GM19035 (cell line): ENCODE data around the gene TTC7B.
"Not testable (repeated sequence)": the region's sequence is repeated elsewhere in the genome, so short reads cannot be mapped to it uniquely, and the experiment has no call there.

Experiments
- ATAC-seq: cut with Tn5 transposase; IDR thresholded peaks from one replicate; pipeline ENCODE4 v1.9.1; 2021; ENCODE audit not compliant: unreplicated experiment

The TTC7B gene

DNA sequence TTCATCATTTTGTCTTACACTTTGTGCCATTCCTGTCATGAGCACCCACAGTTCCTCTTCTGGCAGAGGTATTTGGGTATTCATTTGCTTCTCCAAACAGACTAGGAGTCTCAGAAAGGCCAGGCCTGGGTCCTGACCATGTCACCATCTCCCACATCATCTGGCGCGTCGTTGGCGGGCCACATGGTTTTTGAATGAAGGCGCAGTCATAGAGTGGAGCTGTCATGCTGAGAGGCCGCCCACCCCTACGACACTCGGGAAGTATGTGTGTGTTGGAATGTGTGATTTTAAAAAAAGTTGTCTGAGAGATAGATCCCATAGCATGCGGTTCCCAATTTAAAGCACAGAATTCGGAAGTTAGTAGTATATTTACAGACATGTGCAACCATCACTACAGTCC lies 15.6 kb upstream of the TTC7B start:
- ATAC-seq = no peak

DNA sequence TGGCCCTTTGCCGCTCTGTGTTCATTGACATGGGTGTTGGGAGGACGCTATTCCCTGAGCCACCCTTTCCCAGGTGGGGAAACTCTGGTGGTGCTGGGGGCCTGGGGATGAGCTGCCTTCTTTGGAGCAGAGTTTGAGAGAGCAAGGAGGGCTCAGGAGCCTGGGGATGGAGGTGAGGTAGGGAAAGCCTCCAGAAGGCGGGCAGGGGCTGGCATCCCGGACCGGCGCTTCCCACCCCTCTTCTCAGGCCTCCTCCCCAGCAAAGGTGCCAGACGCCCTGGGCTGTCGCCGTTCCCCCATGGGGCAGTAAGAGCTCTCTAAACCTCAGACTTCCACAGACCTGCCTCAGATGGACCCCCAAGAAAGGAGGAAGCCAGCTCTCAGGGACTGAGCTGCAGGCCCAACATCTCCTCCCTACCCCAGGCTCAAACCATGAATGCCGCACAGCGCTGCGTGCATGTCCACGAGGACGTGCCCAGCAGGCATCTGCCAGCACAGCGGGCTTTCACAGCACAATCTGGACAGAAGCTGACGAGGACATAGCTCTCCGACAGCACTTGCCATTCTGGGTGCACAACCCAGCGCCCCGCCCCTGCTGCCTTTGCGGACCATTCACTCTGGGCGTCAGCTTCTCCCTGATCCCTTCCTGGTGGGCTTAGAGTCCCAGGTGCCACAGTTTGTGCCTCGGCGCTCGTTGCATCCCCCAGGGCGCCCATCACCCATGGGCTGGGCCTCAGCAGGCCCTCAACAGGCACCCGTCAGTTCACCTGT lies 14.9 kb upstream of the TTC7B start:
- no peak for ATAC-seq

DNA sequence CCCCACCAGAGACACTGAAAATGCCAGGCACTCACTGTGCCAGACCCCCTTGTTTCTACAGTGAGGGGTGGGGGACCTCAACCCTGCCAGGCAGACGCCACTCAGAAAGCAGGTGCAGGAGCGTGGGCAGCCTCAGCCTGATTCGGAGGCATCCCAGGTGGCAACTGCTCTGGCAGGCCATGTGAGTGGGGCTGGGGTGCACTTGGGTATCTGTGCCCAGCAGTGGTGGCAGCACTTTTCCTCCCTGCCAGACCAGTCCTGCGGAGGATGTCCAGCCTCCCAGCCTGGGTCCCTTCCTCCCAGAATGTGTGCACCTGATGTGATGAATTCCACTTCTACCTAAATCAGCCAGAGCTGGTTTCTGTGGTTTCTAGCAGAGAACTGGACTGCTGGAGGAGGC lies 13.4 kb upstream of the TTC7B start:
- ATAC-seq = no peak

DNA sequence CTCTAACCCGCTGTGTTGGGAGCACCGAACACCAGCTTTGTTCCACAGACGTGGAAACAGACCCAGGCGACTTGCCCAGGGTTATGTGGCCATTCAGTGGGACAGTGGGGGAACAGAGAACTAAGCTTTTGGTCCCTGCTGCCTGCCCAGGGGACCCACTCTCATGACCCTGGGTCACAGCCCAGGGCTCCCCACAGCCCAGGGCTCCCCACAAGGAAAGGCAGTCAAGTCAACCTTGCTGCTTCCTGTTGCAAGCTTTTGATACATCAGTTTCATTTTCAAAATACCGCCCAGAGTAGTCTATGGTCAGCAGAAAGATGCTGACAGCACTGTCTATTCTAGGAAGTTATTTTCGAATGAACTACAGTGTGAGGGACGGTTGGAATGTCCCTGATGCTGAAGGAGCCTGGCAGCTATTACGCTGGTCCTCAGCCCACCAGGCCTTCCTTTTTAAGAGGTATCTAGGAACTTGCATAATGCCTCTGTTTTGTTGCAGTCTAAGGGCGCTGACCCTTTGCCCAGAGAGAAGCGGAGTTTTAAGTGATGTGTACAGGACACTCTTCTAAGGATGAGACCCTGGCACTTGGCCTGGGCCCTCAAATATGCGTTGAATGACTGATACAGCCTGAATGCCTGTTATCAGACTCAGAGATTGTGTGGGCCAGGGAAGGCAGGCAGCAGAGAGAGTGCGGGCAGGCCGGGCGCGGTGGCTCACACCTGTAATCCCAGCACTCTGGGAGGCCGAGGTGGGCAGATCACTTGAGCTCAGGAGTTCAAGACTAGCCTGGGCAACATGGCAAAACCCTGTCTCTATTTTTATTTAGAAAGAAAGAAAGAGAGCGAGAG lies 12.6 kb upstream of the TTC7B start:
- peak; percentile 40 for ATAC-seq

DNA sequence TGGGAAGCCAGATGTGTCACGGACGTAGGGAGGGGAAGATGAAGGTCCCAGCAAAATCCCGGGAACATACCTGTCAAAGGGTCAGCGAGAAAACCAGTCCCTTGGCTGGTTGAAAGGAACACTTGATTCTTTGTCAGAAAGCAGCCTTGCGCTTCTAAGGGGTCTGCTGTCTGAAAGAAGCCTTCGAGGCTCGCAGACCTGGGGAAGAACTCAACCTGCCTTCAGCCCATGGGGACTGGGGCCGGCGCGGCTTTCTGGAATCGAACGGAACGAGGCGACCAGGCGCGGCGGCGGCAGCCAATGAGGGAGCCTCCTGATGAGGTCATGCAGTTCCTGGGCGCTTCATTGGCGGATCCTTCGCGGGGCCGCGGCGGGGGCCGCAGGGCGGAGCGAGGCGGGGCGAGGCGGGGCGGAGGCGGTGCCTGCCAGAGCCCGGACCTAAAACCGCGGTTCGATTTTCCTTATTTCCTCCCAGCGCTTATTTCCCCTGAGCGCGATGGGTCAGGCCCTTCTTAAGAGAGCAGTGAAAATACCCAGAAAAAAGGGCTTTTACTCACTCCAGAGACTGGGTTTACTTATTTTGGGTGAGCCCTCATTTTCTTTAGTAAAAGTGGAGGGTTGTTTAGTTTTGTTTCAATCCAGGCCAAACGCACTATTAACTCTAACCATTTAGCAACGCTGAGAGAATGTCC lies 11.8 kb upstream of the TTC7B start:
- peak; percentile 99 for ATAC-seq

DNA sequence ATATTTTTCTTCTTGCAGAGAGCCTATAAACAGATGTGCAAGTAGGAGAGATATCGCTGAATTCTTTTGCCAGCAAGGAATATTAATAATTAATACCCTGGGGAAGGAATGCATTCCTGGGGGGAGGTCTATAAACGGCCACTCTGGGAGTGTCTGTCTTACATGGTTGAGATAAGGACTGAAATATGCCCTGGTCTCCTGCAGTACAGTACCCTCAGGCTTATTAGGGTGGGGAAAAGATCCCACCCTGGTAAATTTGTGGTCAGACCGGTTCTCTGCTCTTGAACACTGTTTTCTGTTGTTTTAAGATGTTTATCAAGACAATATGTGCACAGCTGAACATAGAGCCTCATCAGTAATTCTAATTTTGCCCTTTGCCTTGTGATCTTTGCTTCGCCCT lies 7.3 kb upstream of the TTC7B start:
- not testable (repeated sequence) for ATAC-seq

DNA sequence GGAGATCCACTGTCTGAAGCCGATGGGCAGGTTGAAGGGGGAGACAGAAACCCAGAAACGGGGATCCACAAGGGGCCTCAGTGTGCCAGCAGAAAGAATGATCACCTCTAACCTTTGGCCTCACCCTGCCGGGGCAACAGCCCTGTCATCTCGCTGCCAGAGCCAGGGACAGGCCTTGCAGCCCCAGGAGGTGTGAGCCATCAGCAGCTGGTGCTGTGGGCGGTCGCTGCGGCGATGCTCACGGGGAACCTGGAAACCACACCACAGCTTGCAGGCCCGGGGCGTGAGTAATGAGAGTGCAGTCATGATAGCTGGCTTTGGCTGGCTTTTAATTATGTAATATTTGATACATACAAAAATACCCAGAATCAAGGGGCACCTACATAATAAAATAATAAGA lies 4.7 kb upstream of the TTC7B start:
- ATAC-seq = no peak

DNA sequence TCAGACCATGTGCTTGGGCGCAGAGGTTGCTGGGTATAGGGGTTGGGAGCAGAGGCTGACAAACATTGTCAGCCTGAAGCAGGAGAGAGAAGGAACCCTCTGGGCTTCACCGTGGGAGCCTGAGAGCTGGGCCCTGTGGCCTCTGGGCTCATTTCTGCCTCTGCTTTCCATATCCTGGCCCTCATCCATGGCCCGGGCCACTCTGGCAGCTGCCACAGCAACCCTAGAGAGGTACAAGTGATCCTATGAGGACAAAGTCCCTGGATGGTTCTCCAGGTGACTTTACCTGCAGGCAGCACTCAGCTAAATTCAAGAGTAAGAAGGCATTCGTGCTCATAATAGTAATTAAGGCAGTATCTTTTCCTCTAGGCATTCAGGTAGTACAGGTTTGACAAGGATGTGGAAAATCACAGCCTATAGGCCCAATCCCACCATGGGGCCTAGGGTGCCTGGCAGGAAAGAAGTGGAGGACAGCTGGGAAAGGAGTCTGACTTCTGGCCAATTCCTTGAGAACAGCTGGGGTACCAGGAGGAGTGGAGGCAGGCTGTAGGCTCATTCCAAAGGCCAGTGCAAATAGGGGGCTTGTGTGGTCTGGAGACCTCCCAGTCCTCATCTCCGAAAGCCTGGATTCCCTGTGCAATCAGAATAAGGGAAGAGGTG lies 3.6 kb upstream of the TTC7B start:
- ATAC-seq = no peak

DNA sequence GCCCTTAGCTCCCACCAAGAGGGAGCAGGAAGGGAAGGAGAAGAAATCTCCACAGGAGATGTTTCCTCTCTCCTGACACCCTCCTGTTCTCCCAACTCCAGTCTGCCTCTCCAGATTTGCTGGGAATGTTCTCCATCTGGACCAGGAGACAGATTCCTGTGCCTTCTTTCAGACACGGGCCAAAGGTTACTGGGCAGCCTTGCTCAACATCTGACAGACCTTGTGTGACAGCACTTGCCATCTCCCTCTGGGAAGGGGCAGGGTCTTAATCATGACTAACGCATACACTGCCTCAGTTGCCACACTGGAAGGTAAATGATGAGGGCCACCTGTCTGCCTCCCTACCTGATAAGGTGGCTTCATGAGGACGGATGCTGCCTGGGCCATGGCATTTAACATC lies 2.5 kb upstream of the TTC7B start:
- no peak for ATAC-seq

DNA sequence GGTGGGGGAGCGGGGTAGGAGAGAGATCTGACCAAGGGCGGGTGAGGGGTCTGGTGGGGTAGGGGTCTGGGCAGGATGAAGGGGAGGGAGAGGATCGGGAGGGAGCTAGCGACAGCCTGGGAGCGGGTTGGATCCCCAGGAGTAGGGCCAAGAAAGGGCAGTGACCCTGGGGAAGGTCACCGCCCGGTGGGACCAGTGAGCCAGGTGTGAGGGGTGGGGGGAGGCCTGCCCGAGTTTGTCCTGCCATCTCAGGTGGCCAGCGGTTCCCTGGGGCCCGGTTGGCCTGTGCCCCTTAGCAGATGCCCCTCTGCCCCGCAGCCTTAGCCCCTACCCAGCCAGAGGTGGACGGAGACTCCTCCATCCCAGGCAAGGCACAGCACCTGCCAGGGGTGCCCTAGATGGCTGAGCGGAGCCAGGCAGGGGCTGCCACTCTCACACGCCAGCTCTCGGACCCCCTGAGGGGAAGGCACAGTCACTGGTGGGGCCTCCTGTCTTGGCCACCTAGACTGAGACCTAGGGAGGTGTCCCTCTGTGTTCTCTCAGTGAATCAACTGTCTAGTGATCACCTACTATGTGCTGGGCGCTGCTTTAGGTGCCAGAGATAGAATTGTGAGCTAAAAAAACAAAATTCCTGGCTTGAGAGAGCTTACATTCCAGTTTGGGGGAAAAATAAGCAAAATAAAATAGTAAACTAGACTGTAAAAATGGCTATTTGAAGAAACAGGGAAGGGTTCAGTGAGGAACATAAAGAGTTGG lies 629 bp upstream of the TTC7B start:
- no peak for ATAC-seq

DNA sequence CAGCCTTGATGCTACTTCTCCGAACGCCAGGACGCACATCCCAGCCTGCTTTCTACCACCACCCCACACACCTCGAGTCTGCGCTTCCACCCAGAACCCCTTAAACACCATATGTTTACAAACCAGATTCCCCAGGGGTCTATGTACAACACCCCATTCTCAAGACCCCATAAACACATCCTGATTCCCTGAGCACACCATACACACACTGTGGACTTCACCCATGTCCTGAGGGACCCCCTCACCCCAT lies 733 bp downstream of the TTC7B start:
- ATAC-seq = no peak

DNA sequence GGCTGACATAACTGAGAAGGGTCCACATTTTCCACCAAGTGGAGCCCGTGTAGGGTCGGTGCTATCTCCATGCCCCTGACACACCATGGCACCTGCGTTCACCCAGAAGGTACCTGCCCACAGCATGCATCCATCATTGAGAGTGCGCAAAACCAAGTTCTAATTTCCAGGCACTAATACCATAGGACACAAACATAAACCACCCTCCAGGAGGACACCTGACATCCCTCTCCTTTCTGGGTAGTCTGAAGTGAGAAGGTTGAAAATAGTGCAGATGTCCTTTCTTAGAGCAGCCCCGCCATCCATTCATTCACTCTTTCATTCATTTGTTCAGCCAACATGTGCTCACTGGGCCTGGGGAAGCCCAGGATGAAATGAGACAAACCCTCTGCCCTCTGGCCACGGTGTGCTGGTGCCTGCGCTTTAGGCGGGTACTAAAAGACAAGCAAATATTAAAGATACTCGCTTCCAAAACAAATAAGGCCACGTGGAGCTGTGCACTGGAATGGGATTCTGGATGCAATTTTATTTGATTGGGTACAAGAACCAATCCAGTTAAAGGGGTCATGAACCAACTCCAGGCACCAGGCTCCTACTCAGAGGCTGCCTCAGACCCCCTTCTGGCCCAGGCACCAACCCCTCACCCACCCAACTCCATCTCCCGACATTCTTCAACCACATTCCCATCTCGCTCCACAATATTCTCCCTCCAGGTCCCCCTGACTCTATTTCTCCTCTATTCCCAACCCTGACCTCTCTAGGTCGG lies 1.2 kb downstream of the TTC7B start:
- ATAC-seq = no peak

DNA sequence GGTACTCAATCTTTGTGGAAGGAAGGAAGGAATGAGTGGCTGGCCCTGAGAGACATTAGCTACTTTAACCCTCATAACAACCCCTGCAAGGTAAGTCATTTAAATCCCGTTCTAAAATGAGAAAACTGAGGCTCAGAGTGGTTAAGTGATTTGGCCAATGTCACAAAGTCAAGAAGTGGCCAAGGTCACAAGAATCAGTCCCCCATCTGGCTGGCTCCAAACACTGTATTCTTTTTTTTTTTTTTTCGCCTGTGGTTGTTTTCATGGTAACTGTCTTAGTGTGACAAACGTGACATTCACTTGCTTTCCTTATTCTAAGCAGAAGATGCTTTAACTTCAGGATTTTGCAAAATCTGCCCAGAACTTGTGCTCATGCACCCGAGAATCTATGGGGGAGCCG lies 2.8 kb downstream of the TTC7B start:
- no peak for ATAC-seq

DNA sequence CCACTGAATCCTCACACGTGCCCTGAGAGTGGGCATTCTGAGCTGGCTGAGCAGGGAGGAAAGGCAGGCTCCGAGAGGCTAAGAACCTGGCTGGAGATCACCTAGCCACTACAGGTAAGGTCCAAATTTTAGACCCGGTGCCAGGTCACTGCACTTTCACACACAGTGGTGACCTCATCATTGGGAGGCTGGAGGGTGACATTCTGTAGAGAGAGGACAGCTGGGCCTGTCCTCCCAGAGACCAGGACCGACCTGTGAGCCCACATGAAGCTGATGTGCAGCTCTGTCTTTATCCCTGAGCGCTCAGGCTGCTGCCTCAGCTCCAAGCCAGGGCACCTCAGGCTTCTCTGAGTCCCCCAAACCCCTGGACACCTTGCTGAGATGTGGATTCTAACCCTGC lies 4.1 kb downstream of the TTC7B start:
- ATAC-seq = no peak

DNA sequence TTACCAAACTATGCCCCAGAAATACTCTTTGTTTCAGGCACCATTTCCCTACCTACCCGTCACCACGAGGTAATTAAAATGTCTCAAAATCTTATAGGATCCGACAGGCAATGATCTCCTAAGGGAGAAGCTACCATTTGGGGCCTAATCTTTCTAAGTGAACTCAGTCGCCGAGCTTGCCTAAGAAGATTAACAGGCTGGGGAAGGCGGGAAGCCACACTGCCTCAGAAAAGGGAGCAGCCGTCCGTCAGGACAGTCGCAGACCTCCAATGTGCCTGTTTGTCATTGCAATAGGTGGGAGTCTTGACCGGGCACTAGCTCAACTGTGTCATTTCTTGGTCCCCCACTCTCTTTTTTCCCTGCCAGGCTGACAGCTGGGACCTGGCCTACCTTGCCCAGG lies 4.6 kb downstream of the TTC7B start:
- no peak for ATAC-seq

DNA sequence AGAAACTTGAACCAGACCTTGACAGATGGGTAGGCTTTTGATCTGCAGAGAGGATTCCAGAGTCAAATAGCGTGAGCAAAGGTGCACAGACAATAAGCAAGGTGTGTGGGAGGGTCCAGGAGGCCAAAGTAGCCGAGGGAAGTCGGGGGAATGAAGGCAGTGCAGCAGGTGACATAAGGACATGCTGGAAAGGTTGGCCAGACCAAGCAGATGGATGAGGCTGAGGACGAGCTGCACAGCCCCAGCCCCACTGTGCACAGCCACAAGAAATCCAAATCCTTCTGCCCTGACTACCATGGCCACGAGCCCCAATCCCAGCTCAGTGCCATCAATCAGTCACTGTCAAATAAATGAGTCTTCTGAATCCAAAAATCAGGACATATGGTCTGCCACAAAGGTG lies 5.4 kb downstream of the TTC7B start:
- ATAC-seq = no peak

DNA sequence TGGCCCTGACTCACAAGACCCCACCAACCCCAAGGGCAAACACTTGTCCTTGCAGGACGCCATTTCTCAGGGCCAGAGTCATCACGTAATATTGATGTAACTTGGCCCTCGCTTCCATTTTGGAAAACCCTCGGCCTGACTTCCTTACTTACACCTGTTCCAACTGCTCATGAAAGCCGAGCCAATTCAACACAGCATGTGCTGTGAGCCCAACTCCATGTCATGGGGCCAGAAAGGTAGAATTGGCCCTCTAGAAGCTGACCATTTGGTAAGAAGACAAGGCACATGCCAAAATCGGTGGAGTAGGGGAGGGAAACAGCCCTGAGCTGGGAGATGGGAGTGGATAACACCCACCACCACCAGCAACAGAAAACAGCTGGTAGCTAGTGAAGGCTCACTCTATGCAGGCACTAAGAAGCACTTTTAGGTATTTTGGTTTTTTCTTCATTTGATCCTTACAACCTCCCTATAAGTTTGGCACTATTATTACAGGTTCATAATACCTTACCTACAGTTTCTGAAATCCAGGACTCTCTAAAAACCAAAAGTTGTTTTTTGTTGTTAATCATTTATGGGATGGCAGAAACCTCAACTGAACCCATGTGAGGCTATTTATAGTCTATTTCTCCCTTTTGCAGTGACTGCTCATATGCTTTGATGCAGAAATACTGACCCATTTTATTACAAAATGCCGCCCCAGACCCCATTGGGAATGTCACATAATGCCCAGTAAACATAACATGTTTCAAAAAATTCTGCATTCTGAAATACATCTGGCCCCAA lies 6.5 kb downstream of the TTC7B start:
- no peak for ATAC-seq

DNA sequence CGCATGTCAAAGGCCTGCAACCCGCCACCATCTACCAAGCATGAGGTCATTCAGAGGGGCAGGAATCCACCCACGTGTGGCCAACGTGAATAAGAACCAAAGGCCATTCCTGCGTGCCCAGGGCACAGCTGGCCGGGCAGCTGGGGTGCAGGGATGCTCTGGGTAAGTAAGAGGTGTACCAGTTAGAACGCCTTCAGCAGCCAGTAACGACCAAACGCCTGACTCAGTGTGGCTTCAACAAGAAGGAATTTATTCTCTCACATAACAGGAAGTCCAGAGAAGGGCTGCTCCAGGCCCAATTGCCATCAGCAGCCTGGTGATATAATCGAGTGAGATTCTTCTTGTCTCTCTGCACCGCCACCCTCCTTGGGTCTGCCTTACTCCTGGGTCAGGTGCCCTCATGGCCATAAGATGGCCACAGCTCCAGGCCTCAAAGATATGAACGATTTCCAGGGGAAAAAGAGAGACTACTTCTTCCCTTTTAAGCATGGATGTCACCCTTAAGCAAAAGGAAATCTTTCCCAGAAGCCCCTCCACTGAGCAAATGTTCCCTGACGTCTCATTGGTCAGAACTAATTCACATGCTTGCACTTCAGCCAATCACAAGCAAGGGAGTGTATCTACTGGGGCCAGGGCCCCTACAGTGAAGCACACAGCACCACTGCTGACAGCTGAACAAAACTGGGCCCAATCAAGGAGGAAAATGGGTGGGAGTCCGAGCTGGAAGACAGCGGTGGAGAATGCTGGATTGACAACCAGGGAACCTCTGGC lies 7.3 kb downstream of the TTC7B start:
- ATAC-seq = no peak

DNA sequence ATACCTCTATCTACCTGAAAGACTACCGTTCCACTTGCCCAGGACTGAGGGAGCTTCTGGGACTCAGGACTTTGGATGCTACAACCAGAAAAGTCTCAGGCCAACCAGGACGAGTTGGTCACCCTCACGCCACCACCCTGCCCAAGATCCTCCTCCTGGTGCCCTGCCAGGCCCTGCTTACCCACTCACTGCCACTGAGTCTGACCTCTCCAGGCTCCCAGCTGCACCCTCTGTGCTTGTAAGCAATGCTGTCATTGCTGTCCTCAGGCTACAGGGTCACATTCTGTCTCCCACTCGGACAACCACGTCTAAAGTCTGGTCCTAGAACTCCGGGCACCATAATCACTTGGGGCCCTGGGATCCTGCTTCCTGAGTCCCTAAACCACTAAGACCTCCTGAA lies 9.2 kb downstream of the TTC7B start:
- ATAC-seq = no peak
